Lower leg skin (tissue), 4 donors: ENCODE data around the gene POLR2E. TPM values are rescaled to one million over a fixed set of nuclear protein-coding genes. Genes with fewer than 3 reads are reported as not detected.

ENCODE experiments used
- DNase-seq, 2 donors: peaks; one replicate each; pipeline ENCODE4 v3.0.0-alpha.2; 2019; ENCODE audit warnings: low spot score in 2 of 2
- H3K4me3 ChIP-seq: fragments of 200-600 bp; sonication (generic); 2 replicates; pipeline ENCODE4 v1.5.1; 2017; ENCODE audit warnings: mild to moderate bottlenecking, low read depth; ENCODE audit not compliant: poor library complexity, severe bottlenecking
- POLR2A ChIP-seq, 2 donors: fragments of 450-650 bp; IDR thresholded peaks; one replicate each; pipeline ENCODE4 v1.6.1; 2016 to 2017; ENCODE audit warnings: antibody characterized with exemption in 2 of 2, mild to moderate bottlenecking in 1 of 2, moderate library complexity in 1 of 2
- WGBS, 2 donors: methylation state at CpG; one replicate each; pipeline ENCODE4 v1.1.5; 2018; 5-methylcytosine and 5-hydroxymethylcytosine counted together
- intact Hi-C: fragments of 100-400 bp; cut with DNase I; formaldehyde crosslinking; loops from one replicate; pipeline ENCODE4 v1.15.0; 2023; ENCODE audit warnings: low total_unique reads
- total RNA-seq, 4 donors: library from RNA; depleted of rRNA; stranded (reverse); fragments of >200 nt; gene quantifications; one replicate each; pipeline ENCODE4 v1.1.0, GENCODE V29; 2016
- TF ChIP-seq, protein P1 (sequence below), 3 donors: fragments of 450-650 bp; IDR thresholded peaks; one replicate each; pipeline ENCODE4 v1.5.1; 2016; ENCODE audit warnings: antibody characterized with exemption in 3 of 3, mild to moderate bottlenecking in 3 of 3, moderate library complexity in 2 of 3

POLR2E gene
- total RNA-seq, 4 donors from 2014 or later: 93.3 to 198 (median 123) TPM

- intact Hi-C loops: no loop called here
- WGBS, 2 donors: 92 to 96% methylated on average over 18 to 19 of the region's 20 CpGs
- no peak for TF ChIP-seq POLR2A (IDR thresholded peaks at IDR 0.05)
- TF ChIP-seq, protein P1, sequence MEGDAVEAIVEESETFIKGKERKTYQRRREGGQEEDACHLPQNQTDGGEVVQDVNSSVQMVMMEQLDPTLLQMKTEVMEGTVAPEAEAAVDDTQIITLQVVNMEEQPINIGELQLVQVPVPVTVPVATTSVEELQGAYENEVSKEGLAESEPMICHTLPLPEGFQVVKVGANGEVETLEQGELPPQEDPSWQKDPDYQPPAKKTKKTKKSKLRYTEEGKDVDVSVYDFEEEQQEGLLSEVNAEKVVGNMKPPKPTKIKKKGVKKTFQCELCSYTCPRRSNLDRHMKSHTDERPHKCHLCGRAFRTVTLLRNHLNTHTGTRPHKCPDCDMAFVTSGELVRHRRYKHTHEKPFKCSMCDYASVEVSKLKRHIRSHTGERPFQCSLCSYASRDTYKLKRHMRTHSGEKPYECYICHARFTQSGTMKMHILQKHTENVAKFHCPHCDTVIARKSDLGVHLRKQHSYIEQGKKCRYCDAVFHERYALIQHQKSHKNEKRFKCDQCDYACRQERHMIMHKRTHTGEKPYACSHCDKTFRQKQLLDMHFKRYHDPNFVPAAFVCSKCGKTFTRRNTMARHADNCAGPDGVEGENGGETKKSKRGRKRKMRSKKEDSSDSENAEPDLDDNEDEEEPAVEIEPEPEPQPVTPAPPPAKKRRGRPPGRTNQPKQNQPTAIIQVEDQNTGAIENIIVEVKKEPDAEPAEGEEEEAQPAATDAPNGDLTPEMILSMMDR (IDR thresholded peaks at IDR 0.05): no peak
- H3K4me3 ChIP-seq: no peak overlapping the region
- no peak for DNase-seq
Measured at GRCh38 chr19:1055886-1056620, 39.1 kb downstream of the POLR2E start.

GRCh38 chr19:1055028-1055425 is 40.1 kb downstream of the POLR2E start:
- intact Hi-C loops: no loop called here
- TF ChIP-seq, protein P1 (IDR thresholded peaks at IDR 0.05): no peak
- TF ChIP-seq POLR2A (IDR thresholded peaks at IDR 0.05): no peak
- WGBS, 2 donors: 92 to 94% methylated on average over 12 to 14 of the region's 14 CpGs
- no peak for DNase-seq
- no peak overlapping the region for H3K4me3 ChIP-seq

GRCh38 chr19:1054102-1055027 is 40.8 kb downstream of the POLR2E start:
- 93% methylated on average over 14 to 28 of the region's 28 CpGs for WGBS, 2 donors
- no peak overlapping the region for H3K4me3 ChIP-seq
- DNase-seq: no peak
- intact Hi-C loops: no loop called here
- TF ChIP-seq POLR2A (IDR thresholded peaks at IDR 0.05): no peak
- TF ChIP-seq, protein P1 (IDR thresholded peaks at IDR 0.05): no peak

GRCh38 chr19:1053176-1054101 is 41.7 kb downstream of the POLR2E start:
- DNase-seq: no peak
- intact Hi-C loops: no loop called here
- H3K4me3 ChIP-seq: no peak overlapping the region
- TF ChIP-seq, protein P1 (IDR thresholded peaks at IDR 0.05): no peak
- TF ChIP-seq POLR2A (IDR thresholded peaks at IDR 0.05): no peak
- WGBS, 2 donors: 83 to 86% methylated on average over 26 to 31 of the region's 31 CpGs

DNA sequence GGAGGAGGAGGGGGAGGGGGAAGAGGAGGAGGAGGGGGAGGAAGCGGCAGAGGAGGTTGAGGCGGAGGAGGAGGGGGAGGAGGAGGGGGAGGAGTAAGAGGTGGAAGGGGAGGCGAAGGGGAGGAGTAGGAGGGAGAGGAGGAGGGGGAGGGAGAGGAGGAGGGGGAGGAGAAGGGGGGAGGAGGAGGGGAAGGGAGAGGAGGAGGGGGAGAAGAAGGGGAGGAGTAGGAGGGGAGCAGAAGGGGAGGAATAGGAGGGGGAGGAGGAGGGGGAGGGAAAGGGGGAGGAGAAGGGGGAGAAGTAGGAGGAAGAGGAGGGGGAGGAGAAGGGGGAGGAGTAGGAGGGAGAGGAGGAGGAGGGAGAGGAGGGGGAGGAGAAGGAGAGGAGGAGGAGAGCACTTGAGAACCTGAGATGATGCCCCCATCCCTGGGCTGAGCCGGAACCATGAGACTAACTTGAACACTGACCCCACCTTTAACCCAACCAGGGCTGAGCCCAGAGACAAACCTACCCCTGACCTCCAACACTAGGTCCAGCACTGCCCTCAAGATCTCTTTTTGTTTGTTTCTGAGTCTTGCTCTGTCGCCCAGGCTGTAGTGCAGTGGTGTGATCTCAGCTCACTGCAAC is 42.7 kb downstream of the POLR2E start:
- intact Hi-C loops: no loop called here
- H3K4me3 ChIP-seq: no peak overlapping the region
- TF ChIP-seq POLR2A (IDR thresholded peaks at IDR 0.05): no peak
- TF ChIP-seq, protein P1 (IDR thresholded peaks at IDR 0.05): no peak
- no peak for DNase-seq
- WGBS, 2 donors: 82 to 83% methylated on average over 2 of the region's 5 CpGs
